H1 (cell line): ENCODE measurements around the gene DHX38. TPM values are rescaled to one million over a fixed set of nuclear protein-coding genes. Genes with fewer than 3 reads are reported as not detected.

Source experiments
- BACH1 ChIP-seq: IDR thresholded peaks from 2 replicates; pipeline ENCODE4 v1.6.1; 2012; ENCODE audit warnings: low read length, improper control_type of control experiment
- BCL11A ChIP-seq, 2 experiments: IDR thresholded peaks; one replicate each; pipeline ENCODE4 v1.6.1; 2011; ENCODE audit warnings: low read depth in 2 of 2, low read length in 2 of 2, mild to moderate bottlenecking in 2 of 2
- GTF2F1 ChIP-seq: IDR thresholded peaks from 2 replicates; pipeline ENCODE4 v1.6.1; 2012; ENCODE audit warnings: low read depth, low read length, improper control_type of control experiment, borderline replicate concordance
- MAFK ChIP-seq: IDR thresholded peaks from 2 replicates; pipeline ENCODE4 v1.6.1; 2012; ENCODE audit warnings: low read depth, mild to moderate bottlenecking, improper control_type of control experiment, low read length
- NRF1 ChIP-seq: IDR thresholded peaks from 2 replicates; pipeline ENCODE4 v1.6.1; 2011; ENCODE audit warnings: mild to moderate bottlenecking, low read depth, low read length, improper control_type of control experiment
- YY1 ChIP-seq: IDR thresholded peaks from 2 replicates; pipeline ENCODE4 v1.6.1; 2011; ENCODE audit warnings: low read depth, mild to moderate bottlenecking, low read length
- polyA plus RNA-seq, 7 experiments: library from polyadenylated mRNA; depleted of rRNA in 3 of 7; stranded (reverse) in 5 of 7; unstranded in 2 of 7; fragments of >200 nt in 5 of 7; fragments of 200-250 nt in 2 of 7; gene quantifications; 1 replicate in 5 of 7; 2 replicates in 1 of 7; 4 replicates in 1 of 7; pipeline versions ENCODE4 v1.2.1 to v1.2.3, GENCODE V29; 2011 to 2013; ENCODE audit warnings: missing spikeins in 2 of 7, mixed read lengths in 2 of 7
- total RNA-seq: library from RNA; stranded (reverse); fragmentation: NEBNext Ultra II Directional; extraction: Animal tissue kit (Norgen Biotek cat#: 25700); gene quantifications from 2 replicates; pipeline ENCODE4 v1.2.1, GENCODE V29; 2021

DHX38 gene
- total and polyA plus RNA-seq, 2 of the 8 experiments (the other 6 are each of a cell fraction or from before 2014, with no cell fraction given): 27.3 to 53.5 TPM

DNA sequence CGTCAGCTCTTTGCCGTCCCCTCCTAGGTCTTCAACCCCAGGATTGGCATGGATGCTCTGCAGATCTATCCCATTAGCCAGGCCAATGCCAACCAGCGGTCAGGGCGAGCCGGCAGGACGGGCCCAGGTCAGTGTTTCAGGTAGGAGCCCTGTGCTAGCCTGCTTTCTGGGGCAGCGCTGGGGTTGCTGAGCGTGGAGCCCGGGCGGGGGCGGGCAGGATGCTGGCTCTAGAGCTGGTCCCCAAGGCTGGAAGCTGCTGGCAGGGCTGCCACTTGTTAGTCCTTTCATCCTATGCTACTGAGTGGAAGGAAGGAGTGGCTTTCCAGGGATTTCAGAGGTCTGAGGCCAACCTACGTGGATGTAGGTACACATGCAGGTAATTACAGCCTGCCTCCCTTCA lies 12.3 kb downstream of the DHX38 start (continued):
- TF ChIP-seq BCL11A (IDR thresholded peaks at IDR 0.05; ENCODE audit: low read depth in 2 of 2, low read length in 2 of 2) (no peak), YY1 (no peak), MAFK (no peak), BACH1 (no peak), GTF2F1 (no peak), NRF1 (no peak)
- TF ChIP-seq, all 59 proteins: peak for 0
